Right lobe of liver (tissue), 4 donors: ENCODE measurements around the gene HOXD3.

Experiments
- CTCF ChIP-seq, 4 donors: fragments of 200-600 bp in 3 of 4; fragments of 450-650 bp in 1 of 4; IDR thresholded peaks; one replicate each; pipeline versions ENCODE4 v1.5.1 to v1.8.0; 2016 to 2022; ENCODE audit warnings: antibody characterized with exemption in 4 of 4, mild to moderate bottlenecking in 2 of 4
- POLR2A ChIP-seq: fragments of 450-650 bp; IDR thresholded peaks from one replicate; pipeline ENCODE4 v1.6.1; 2017; ENCODE audit warnings: antibody characterized with exemption, mild to moderate bottlenecking
- donor health status: DM: no; HTN: no; CAD: no.
- donor health status: DM: no; HTN: no; CAD: no.
- donor health status: DM: no; HTN: yes; CAD: no.

- TF ChIP-seq CTCF (IDR thresholded peaks at IDR 0.05) (no peak), POLR2A (no peak)
Observed at GRCh38 chr2:176122683-176123410, 34.3 kb upstream of the HOXD3 start, which contains the start of gene HOXD9.
